PC-3 (cell line): ENCODE results near the gene GLYATL1. TPM values are rescaled to one million over a fixed set of nuclear protein-coding genes. Genes with fewer than 3 reads are reported as not detected.
A peak's percentile ranks its signal among the peaks of the same experiment; 100 is the strongest.

Experiments
- ATAC-seq: fragments of 200-7000 bp; cut with Tn5 transposase; 2 replicates; pipeline ENCODE4 v1.9.1; 2020; ENCODE audit warnings: mild to moderate bottlenecking, moderate library complexity
- BruUV-seq: library from RNA; stranded (reverse); fragments of 400-500 nt; replicated peaks from 2 replicates; lab custom pipeline; 2021; lab: Mats Ljungman, UMichigan
- CTCF ChIA-PET: fragments of 300-600 bp; sonication (Branson Sonifier 250); formaldehyde crosslinking; loops from one replicate; lab custom pipeline; 2022; ENCODE audit warnings: antibody characterized with exemption; lab: Charles Lee
- POLR2A ChIA-PET: fragments of 300-600 bp; sonication (Branson Sonifier 250); formaldehyde crosslinking; loops from one replicate; lab custom pipeline; 2022; ENCODE audit warnings: antibody characterized with exemption; ENCODE audit not compliant: unreplicated experiment; lab: Charles Lee
- DNase-seq: peaks from one replicate; pipeline ENCODE4 v3.0.0-alpha.2; 2015
- H2AFZ ChIP-seq: fragments of 300-600 bp; sonication (generic); 2 replicates; pipeline ENCODE4 v1.6.0; 2016; ENCODE audit warnings: antibody characterized with exemption, low read length
- H3F3A ChIP-seq: fragments of 300-600 bp; sonication (generic); one replicate; pipeline ENCODE4 v1.6.0; 2017; ENCODE audit warnings: antibody characterized with exemption, low read length, control low read depth, mild to moderate bottlenecking; ENCODE audit not compliant: unreplicated experiment
- H3K27ac ChIP-seq: fragments of 300-600 bp; sonication (generic); 2 replicates; pipeline ENCODE4 v1.5.1; 2016; ENCODE audit warnings: mild to moderate bottlenecking, low read length
- H3K27me3 ChIP-seq: fragments of 300-600 bp; sonication (generic); 2 replicates; pipeline ENCODE4 v1.6.1; 2016; ENCODE audit warnings: low read length, mixed read lengths
- H3K36me3 ChIP-seq: fragments of 300-600 bp; sonication (generic); 2 replicates; pipeline ENCODE4 v1.6.1; 2016; ENCODE audit warnings: low read depth, mixed run types, low read length, mixed read lengths
- H3K4me1 ChIP-seq: fragments of 300-600 bp; sonication (generic); 2 replicates; pipeline ENCODE4 v1.5.1; 2016; ENCODE audit warnings: low read length; ENCODE audit not compliant: insufficient read depth
- H3K4me2 ChIP-seq: fragments of 300-600 bp; sonication (generic); 2 replicates; pipeline ENCODE4 v1.6.0; 2016; ENCODE audit warnings: low read length
- H3K4me3 ChIP-seq: fragments of 300-600 bp; sonication (generic); 2 replicates; pipeline ENCODE4 v1.5.1; 2016; ENCODE audit warnings: mild to moderate bottlenecking, low read length, mixed read lengths
- H3K79me2 ChIP-seq: fragments of 300-600 bp; sonication (generic); 2 replicates; pipeline ENCODE4 v1.6.1; 2017; ENCODE audit warnings: low read length, mixed read lengths
- H3K9ac ChIP-seq: fragments of 300-600 bp; sonication (generic); 2 replicates; pipeline ENCODE4 v1.6.0; 2016; ENCODE audit warnings: mild to moderate bottlenecking, low read length
- H3K9me2 ChIP-seq: fragments of 300-600 bp; sonication (generic); replicated peaks from 2 replicates; pipeline ENCODE4 v1.6.1; 2016; ENCODE audit warnings: mixed run types, low read length, mixed read lengths
- H3K9me3 ChIP-seq: fragments of 300-600 bp; sonication (generic); 2 replicates; pipeline ENCODE4 v1.6.1; 2016; ENCODE audit warnings: low read length, mixed read lengths
- H4K20me1 ChIP-seq: fragments of 300-600 bp; sonication (generic); 2 replicates; pipeline ENCODE4 v1.6.1; 2016; ENCODE audit warnings: low read length, mixed read lengths
- CTCF ChIP-seq: fragments of 300-600 bp; sonication (generic); conservative IDR thresholded peaks from 2 replicates; pipeline ENCODE4 v1.5.1; 2017; ENCODE audit warnings: antibody characterized with exemption, low read depth, mild to moderate bottlenecking, low read length
- EZH2 ChIP-seq: fragments of 300-600 bp; sonication (generic); IDR thresholded peaks from one replicate; pipeline ENCODE4 v1.6.1; 2017; ENCODE audit warnings: antibody characterized with exemption, mild to moderate bottlenecking, low read length; ENCODE audit not compliant: unreplicated experiment
- EZH2phosphoT487 ChIP-seq: fragments of 300-600 bp; sonication (generic); IDR thresholded peaks from 2 replicates; pipeline ENCODE4 v1.6.1; 2018; ENCODE audit warnings: mild to moderate bottlenecking, antibody characterized with exemption, low read length, borderline replicate concordance
- intact Hi-C: fragments of 100-400 bp; cut with micrococcal nuclease; formaldehyde crosslinking; loops from 2 replicates; pipeline ENCODE4 v1.9.0; 2023
- total RNA-seq: library from RNA; depleted of rRNA; stranded (reverse); fragments of >200 nt; gene quantifications from 2 replicates; pipeline ENCODE4 v1.2.3, GENCODE V29; 2014

GLYATL1 gene
- total RNA-seq, 1 experiment from 2014 or later, result not detected

- DNase-seq, result no peak
- Histone ChIP-seq H3K9me3 (no peaks in the 10 kb centered on the region), H3K9me2 (no peaks in the 10 kb centered on the region), H3K79me2 (no peaks in the 10 kb centered on the region), H3K4me2 (peak overlapping the region; percentile 0; the same call in 1 of the 2 replicates), H3K9ac (no peak overlapping the region), H3K27me3 (peaks cover 9% of the 10 kb centered on the region; the same call in 1 of the 2 replicates), H3K4me1 (peaks cover 42% of the 10 kb centered on the region), H3F3A (peaks cover 6% of the 10 kb centered on the region), H2AFZ (peak overlapping the region; percentile 22; the same call in 1 of the 2 replicates), H3K4me3 (no peak overlapping the region), H3K36me3 (no peaks in the 10 kb centered on the region), H4K20me1 (no peaks in the 10 kb centered on the region), H3K27ac (no peak overlapping the region)
- no TSS peak for BruUV-seq
- intact Hi-C loops, result no loop called here
- ChIA-PET POLR2A (no interaction called here), CTCF (no interaction called here)
- no peak for TF ChIP-seq EZH2phosphoT487
- no peak for TF ChIP-seq CTCF
- no peak for TF ChIP-seq EZH2
- no peak for ATAC-seq
Observed at GRCh38 chr11:58928107-58928499, 11.2 kb upstream of the GLYATL1 start.

GRCh38 chr11:58928691-58929090 lies 10.6 kb upstream of the GLYATL1 start:
- Histone ChIP-seq H3K9me2 (no peaks in the 10 kb centered on the region), H3K4me3 (no peak overlapping the region), H4K20me1 (no peaks in the 10 kb centered on the region), H3K4me1 (peaks cover 37% of the 10 kb centered on the region), H3K9me3 (no peaks in the 10 kb centered on the region), H3K9ac (no peak overlapping the region), H3K79me2 (no peaks in the 10 kb centered on the region), H3K27me3 (peaks cover 9% of the 10 kb centered on the region; the same call in 1 of the 2 replicates), H3F3A (peaks cover 6% of the 10 kb centered on the region), H3K27ac (no peak overlapping the region), H3K4me2 (no peak overlapping the region), H3K36me3 (no peaks in the 10 kb centered on the region), H2AFZ (no peak overlapping the region)
- intact Hi-C loops, result no loop called here
- ChIA-PET CTCF (no interaction called here), POLR2A (no interaction called here)
- BruUV-seq, result no TSS peak
- TF ChIP-seq EZH2 (no peak), CTCF (no peak), EZH2phosphoT487 (no peak)
- no peak for ATAC-seq
- no peak for DNase-seq

- Histone ChIP-seq H3K9ac (no peak overlapping the region), H3K9me2 (no peaks in the 10 kb centered on the region), H3K27me3 (peaks cover 11% of the 10 kb centered on the region; the same call in 1 of the 2 replicates), H3F3A (peaks cover 6% of the 10 kb centered on the region), H3K4me1 (peaks cover 26% of the 10 kb centered on the region), H3K36me3 (no peaks in the 10 kb centered on the region), H3K9me3 (no peaks in the 10 kb centered on the region), H2AFZ (no peak overlapping the region), H4K20me1 (no peaks in the 10 kb centered on the region), H3K27ac (no peak overlapping the region), H3K4me3 (no peak overlapping the region), H3K4me2 (no peak overlapping the region), H3K79me2 (no peaks in the 10 kb centered on the region)
- TF ChIP-seq CTCF (no peak), EZH2 (no peak), EZH2phosphoT487 (no peak)
- ATAC-seq, result no peak
- POLR2A ChIA-PET, result no interaction called here
- CTCF ChIA-PET, result no interaction called here
- intact Hi-C loops, result no loop called here
- no peak for DNase-seq
- BruUV-seq, result no TSS peak
Observed at GRCh38 chr11:58930926-58931325, 8.4 kb upstream of the GLYATL1 start.
